ENCODE results near the gene POLR2E.

- TF ChIP-seq, protein P1, sequence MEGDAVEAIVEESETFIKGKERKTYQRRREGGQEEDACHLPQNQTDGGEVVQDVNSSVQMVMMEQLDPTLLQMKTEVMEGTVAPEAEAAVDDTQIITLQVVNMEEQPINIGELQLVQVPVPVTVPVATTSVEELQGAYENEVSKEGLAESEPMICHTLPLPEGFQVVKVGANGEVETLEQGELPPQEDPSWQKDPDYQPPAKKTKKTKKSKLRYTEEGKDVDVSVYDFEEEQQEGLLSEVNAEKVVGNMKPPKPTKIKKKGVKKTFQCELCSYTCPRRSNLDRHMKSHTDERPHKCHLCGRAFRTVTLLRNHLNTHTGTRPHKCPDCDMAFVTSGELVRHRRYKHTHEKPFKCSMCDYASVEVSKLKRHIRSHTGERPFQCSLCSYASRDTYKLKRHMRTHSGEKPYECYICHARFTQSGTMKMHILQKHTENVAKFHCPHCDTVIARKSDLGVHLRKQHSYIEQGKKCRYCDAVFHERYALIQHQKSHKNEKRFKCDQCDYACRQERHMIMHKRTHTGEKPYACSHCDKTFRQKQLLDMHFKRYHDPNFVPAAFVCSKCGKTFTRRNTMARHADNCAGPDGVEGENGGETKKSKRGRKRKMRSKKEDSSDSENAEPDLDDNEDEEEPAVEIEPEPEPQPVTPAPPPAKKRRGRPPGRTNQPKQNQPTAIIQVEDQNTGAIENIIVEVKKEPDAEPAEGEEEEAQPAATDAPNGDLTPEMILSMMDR (IDR thresholded peaks at IDR 0.05) = no peak
- TF ChIP-seq POLR2A (IDR thresholded peaks at IDR 0.05) (no peak), EP300 (IDR thresholded peaks at IDR 0.05) (no peak)
Observed at GRCh38 chr19:1089126-1089771, 5.9 kb downstream of the POLR2E start.

All from sigmoid colon (tissue), 4 donors.